ENCODE data around the gene ALOXE3.

GRCh38 chr17:8121407-8121680 lies 3.0 kb upstream of the ALOXE3 start:
- TF ChIP-seq ZNF70 (CRISPR knock-in tag; IDR thresholded peaks at IDR 0.05) (no peak), POU6F1 (CRISPR knock-in tag; IDR thresholded peaks at IDR 0.05; ENCODE audit: borderline replicate concordance, low read depth) (no peak), ZFP30 (CRISPR knock-in tag; IDR thresholded peaks at IDR 0.05) (no peak), ZC3H10 (CRISPR knock-in tag; IDR thresholded peaks at IDR 0.05) (no peak), RARB (CRISPR knock-in tag; IDR thresholded peaks at IDR 0.05) (no peak), GLIS3 (CRISPR knock-in tag; IDR thresholded peaks at IDR 0.05) (no peak), ZFP3 (CRISPR knock-in tag; IDR thresholded peaks at IDR 0.05) (no peak), PATZ1 (CRISPR knock-in tag; IDR thresholded peaks at IDR 0.05; ENCODE audit: borderline replicate concordance) (no peak), BACH2 (CRISPR knock-in tag; IDR thresholded peaks at IDR 0.05; ENCODE audit: borderline replicate concordance) (no peak), ESRRG (CRISPR knock-in tag; IDR thresholded peaks at IDR 0.05) (no peak)
- TF ChIP-seq, protein P1, sequence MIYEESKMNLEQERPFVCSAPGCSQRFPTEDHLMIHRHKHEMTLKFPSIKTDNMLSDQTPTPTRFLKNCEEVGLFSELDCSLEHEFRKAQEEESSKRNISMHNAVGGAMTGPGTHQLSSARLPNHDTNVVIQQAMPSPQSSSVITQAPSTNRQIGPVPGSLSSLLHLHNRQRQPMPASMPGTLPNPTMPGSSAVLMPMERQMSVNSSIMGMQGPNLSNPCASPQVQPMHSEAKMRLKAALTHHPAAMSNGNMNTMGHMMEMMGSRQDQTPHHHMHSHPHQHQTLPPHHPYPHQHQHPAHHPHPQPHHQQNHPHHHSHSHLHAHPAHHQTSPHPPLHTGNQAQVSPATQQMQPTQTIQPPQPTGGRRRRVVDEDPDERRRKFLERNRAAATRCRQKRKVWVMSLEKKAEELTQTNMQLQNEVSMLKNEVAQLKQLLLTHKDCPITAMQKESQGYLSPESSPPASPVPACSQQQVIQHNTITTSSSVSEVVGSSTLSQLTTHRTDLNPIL (CRISPR knock-in tag; IDR thresholded peaks at IDR 0.05; ENCODE audit: low read depth), result no peak
- TF ChIP-seq, protein P2, sequence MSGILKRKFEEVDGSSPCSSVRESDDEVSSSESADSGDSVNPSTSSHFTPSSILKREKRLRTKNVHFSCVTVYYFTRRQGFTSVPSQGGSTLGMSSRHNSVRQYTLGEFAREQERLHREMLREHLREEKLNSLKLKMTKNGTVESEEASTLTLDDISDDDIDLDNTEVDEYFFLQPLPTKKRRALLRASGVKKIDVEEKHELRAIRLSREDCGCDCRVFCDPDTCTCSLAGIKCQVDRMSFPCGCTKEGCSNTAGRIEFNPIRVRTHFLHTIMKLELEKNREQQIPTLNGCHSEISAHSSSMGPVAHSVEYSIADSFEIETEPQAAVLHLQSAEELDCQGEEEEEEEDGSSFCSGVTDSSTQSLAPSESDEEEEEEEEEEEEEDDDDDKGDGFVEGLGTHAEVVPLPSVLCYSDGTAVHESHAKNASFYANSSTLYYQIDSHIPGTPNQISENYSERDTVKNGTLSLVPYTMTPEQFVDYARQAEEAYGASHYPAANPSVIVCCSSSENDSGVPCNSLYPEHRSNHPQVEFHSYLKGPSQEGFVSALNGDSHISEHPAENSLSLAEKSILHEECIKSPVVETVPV (CRISPR knock-in tag; IDR thresholded peaks at IDR 0.05), result no peak

All from SK-N-SH treated with all-trans-retinoic acid at 6 μM for 48 hours (cell line).